ENCODE results near the gene ITPR2.
"Not testable (repeated sequence)": the region's sequence is repeated elsewhere in the genome, so short reads cannot be mapped to it uniquely, and the experiment has no call there.

ITPR2 gene

GRCh38 chr12:26762186-26762585 lies 70.8 kb downstream of the ITPR2 start:
- no peaks in the 10 kb centered on the region for H3K36me3 ChIP-seq (ENCODE audit: control insufficient read depth, insufficient read depth, low read length)
- no peak for DNase-seq (ENCODE audit: extremely low read depth, insufficient read length)
- TF ChIP-seq CTCF (IDR thresholded peaks at IDR 0.05; ENCODE audit: insufficient read depth, low read length, poor library complexity, severe bottlenecking), result no peak
- no peaks in the 10 kb centered on the region for H3K27me3 ChIP-seq (replicated peaks; ENCODE audit: control insufficient read depth, insufficient read depth, low read length)
- no peak overlapping the region for H3K4me3 ChIP-seq (replicated peaks; ENCODE audit: low read depth, low read length)

GRCh38 chr12:26761775-26762174 lies 71.2 kb downstream of the ITPR2 start:
- TF ChIP-seq CTCF (IDR thresholded peaks at IDR 0.05; ENCODE audit: insufficient read depth, low read length, poor library complexity, severe bottlenecking), result no peak
- Histone ChIP-seq H3K36me3 (ENCODE audit: control insufficient read depth, insufficient read depth, low read length) (no peaks in the 10 kb centered on the region), H3K27me3 (replicated peaks; ENCODE audit: control insufficient read depth, insufficient read depth, low read length) (no peaks in the 10 kb centered on the region), H3K4me3 (replicated peaks; ENCODE audit: low read depth, low read length) (no peak overlapping the region)
- DNase-seq (ENCODE audit: extremely low read depth, insufficient read length), result no peak

- DNase-seq (ENCODE audit: extremely low read depth, insufficient read length), result no peak
- no peak overlapping the region for H3K4me3 ChIP-seq (replicated peaks; ENCODE audit: low read depth, low read length)
- H3K27me3 ChIP-seq (replicated peaks; ENCODE audit: control insufficient read depth, insufficient read depth, low read length), result no peaks in the 10 kb centered on the region
- H3K36me3 ChIP-seq (ENCODE audit: control insufficient read depth, insufficient read depth, low read length), result no peaks in the 10 kb centered on the region
- TF ChIP-seq CTCF (IDR thresholded peaks at IDR 0.05; ENCODE audit: insufficient read depth, low read length, poor library complexity, severe bottlenecking), result no peak
These were observed 72.2 kb downstream of the ITPR2 start for GRCh38 chr12:26760657-26761293.

- H3K27me3 ChIP-seq (replicated peaks; ENCODE audit: control insufficient read depth, insufficient read depth, low read length); H3K36me3 ChIP-seq (ENCODE audit: control insufficient read depth, insufficient read depth, low read length); DNase-seq (ENCODE audit: extremely low read depth, insufficient read length); H3K4me3 ChIP-seq (replicated peaks; ENCODE audit: low read depth, low read length): not testable (repeated sequence)
These were observed 77.6 kb downstream of the ITPR2 start for GRCh38 chr12:26755362-26755761.

GRCh38 chr12:26754148-26754547 lies 78.8 kb downstream of the ITPR2 start:
- DNase-seq (ENCODE audit: extremely low read depth, insufficient read length), result no peak
- no peak overlapping the region for H3K4me3 ChIP-seq (replicated peaks; ENCODE audit: low read depth, low read length)
- no peaks in the 10 kb centered on the region for H3K36me3 ChIP-seq (ENCODE audit: control insufficient read depth, insufficient read depth, low read length)
- no peaks in the 10 kb centered on the region for H3K27me3 ChIP-seq (replicated peaks; ENCODE audit: control insufficient read depth, insufficient read depth, low read length)
- no peak for TF ChIP-seq CTCF (IDR thresholded peaks at IDR 0.05; ENCODE audit: insufficient read depth, low read length, poor library complexity, severe bottlenecking)

- Histone ChIP-seq H3K4me3 (replicated peaks; ENCODE audit: low read depth, low read length) (no peak overlapping the region), H3K36me3 (ENCODE audit: control insufficient read depth, insufficient read depth, low read length) (no peaks in the 10 kb centered on the region), H3K27me3 (replicated peaks; ENCODE audit: control insufficient read depth, insufficient read depth, low read length) (no peaks in the 10 kb centered on the region)
- DNase-seq (ENCODE audit: extremely low read depth, insufficient read length), result no peak
- TF ChIP-seq CTCF (IDR thresholded peaks at IDR 0.05; ENCODE audit: insufficient read depth, low read length, poor library complexity, severe bottlenecking), result no peak
These were observed 81.8 kb downstream of the ITPR2 start for GRCh38 chr12:26751179-26751578.
